A549 treated with ZK216348 at 1 μM for 4 hours (cell line): ENCODE results near the gene PDE9A. TPM values are rescaled to one million over a fixed set of nuclear protein-coding genes. Genes with fewer than 3 reads are reported as not detected.

ENCODE experiments used
- total RNA-seq: library from RNA; stranded (reverse); fragments of 200-300 nt; extraction: Qiagen RNA extraction; gene quantifications from 5 replicates; pipeline ENCODE4 v1.2.3, GENCODE V29; 2022; ENCODE audit warnings: low read depth

The PDE9A gene
- 1.0 to 1.5 TPM (median 1.2 TPM) in 5 replicates for total RNA-seq

GRCh38 chr21:42653231-42654061 is at the start of gene PDE9A:
PDE9A (plus strand) TSS chr21:42653621; CDS start chr21:42653815, 194 bp downstream.

Other genes starting within 250 kb of the PDE9A start
- gene UBASH3A, start 249.7 kb upstream of the PDE9A start, total RNA-seq: 0.09 to 0.28 TPM (median 0.18 TPM) in 5 replicates
- gene RSPH1, start 157.4 kb upstream of the PDE9A start, total RNA-seq: 0.34 to 1.3 TPM (median 0.67 TPM) in 5 replicates
- 2.6 to 4.1 TPM (median 3.8 TPM) in 5 replicates for gene SLC37A1, start 139.8 kb upstream of the PDE9A start, total RNA-seq
- 14.9 to 34.2 TPM (median 33.4 TPM) in 5 replicates for gene WDR4, start 225.9 kb downstream of the PDE9A start, total RNA-seq
- gene NDUFV3, start 239.7 kb downstream of the PDE9A start, total RNA-seq: 19.6 to 22.6 TPM (median 20.8 TPM) in 5 replicates